GM19023 (cell line): ENCODE data around the gene LMO7.
"Not testable (repeated sequence)": the region's sequence is repeated elsewhere in the genome, so short reads cannot be mapped to it uniquely, and the experiment has no call there.

Source experiments
- ATAC-seq: cut with Tn5 transposase; IDR thresholded peaks from one replicate; pipeline ENCODE4 v1.9.1; 2021; ENCODE audit warnings: mild to moderate bottlenecking, moderate library complexity; ENCODE audit not compliant: unreplicated experiment

The LMO7 gene

DNA sequence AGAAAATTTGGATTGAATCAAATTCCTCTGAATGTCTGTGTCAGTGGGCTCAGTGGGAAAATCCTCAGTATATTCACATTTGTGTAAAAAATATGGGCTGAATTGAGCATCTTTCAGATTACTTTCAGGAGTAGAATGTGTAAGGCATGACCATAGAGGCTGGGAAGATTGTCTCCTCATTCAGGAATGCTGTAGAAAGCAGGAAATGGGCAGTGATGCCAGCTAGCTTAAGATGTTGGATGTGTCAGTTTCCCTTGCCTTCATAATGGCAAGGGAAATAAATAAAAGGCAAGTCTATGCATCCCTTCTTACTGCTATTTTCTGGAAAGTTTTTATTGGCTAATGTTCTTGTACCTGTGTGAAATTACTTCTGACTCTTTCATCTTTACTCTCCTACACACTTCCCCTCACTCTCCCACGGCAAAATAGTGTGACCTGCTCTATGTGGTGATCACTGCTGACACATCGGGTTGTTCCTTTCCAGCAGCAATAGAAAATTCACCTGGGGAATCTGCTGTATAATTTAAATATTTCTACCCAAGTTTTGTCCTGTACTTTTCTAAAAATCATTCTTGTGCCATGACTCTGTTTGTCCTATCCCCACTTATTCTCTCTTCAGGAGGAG lies 103.2 kb downstream of the LMO7 start:
- ATAC-seq, result no peak

DNA sequence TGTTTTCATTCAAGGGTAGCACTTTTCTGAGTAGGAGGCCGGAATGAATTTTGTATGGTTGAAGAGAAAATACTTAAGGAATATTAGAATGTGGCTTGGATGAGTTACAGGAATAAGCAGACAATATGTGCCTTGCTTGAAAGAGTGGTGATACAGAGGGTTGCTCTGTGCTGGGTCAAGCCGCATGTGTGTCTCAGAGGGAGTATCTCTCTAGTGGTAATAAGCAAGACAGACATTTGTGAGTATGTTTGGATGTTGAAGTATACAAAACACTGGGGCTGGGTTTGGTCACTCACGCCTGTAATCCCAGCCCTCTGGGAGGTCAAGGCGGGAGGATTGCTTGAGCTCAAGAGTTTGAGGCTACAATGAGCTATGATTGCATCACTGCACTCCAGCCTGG lies 103.9 kb downstream of the LMO7 start:
- no peak for ATAC-seq

DNA sequence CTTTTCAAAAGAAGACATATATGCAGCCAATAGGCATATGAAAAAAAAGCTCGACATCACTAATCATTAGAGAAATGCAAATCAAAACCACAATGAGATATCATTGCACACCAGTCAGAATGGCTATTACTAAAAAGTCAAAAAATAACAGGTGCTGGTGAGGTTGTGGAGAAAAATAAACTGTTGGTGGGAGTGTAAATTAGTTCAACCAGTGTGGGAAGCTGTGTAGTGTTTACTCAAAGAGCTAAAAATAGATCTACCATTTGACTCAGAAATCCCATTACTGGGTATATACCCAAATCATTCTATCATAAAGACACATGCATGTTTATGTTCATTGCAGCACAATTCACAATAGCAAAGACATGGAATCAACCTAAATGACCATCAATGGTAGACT lies 106.9 kb downstream of the LMO7 start:
- ATAC-seq, result not testable (repeated sequence)

DNA sequence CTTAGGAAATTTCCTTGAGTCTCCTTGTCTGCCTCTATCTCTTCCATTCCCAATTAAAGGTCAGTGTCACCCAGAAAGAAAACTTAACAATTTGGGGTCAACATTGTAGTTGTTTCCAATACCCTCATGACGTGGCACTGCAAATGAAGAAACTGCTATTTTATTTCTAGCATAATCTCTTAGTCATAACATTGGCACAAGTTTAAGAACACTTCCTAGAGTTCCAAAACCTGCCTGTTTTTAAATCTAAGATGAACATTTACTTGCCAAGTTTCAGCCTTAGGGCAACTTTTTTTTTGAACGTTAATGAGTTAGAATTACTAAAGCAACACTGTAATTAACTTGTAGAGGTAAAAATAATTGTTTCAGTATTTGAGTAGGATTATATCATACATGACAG lies 108.0 kb downstream of the LMO7 start:
- no peak for ATAC-seq

DNA sequence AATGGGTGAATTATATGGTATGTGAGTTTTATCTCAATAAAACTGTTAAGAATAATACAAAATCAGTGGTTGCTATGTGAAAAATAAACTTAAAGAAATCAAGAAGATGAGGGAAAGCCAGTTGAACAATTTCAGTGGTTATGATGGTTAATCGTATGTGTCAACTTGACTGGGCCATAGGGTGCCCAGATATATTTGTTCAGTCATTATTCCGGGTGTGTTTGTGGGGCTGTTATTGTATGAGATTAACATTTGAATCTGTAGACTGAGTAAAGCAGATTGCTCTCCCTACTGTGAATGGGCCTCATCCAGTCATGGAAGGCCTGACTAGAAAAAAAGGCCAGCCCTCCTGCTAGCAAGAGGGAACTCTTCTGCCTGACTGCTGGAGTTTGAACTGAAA lies 109.3 kb downstream of the LMO7 start:
- no peak for ATAC-seq

DNA sequence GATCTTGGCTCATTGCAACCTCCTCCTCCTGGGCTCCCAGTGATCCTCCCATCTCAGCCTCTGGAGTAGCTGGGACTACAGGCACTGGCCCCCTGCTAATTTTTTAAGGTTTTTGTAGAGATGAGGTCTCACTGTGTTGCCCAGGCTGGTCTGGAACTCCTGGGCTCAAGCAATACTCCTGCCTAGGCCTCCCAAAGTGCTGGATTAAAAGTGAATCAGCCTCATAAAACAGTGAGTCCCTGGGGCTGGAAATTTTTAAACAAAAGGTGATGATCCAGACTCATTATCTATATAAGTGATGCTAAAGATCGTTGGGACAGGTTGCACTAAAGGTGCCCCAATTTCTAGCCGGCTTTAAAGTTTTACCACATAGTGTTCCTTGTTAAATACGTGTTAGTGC lies 112.7 kb downstream of the LMO7 start:
- no peak for ATAC-seq

DNA sequence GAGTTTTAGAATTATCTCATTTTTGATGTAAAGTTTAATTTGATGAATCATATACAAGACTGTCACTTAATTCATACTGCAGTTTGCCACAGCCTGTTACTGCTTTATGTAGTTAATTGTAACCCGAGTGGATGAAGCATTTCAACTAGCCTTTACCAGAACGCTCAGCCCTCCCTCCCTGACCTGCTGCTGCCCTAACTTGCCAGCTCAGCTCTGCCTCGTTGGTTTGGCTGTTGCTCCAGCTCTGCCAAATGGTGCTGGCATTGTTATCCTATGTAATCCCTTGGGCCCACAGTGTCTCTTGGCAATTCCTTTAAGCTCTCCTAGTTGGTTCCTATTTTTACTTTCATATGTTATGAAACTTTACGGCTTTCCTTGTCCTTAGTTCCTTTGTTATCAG lies 113.3 kb downstream of the LMO7 start:
- no peak for ATAC-seq

DNA sequence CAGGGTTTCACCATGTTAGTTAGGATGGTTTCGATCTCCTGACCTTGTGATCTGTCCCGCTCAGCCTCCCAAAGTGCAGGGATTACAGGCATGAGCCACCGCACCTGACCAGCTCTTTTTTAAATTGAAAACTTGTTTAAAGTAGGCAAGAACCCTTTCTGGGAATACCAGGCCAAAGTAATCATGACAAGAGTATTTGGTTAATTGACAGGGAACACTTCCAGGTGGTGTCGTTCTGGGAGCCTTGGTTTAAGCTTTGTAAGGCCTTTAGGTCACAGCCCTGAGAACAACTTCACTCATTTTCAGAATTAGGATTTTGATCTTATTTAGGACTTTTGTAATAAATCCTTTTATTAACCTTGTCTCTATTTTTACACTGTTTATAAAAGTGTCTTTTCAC lies 115.2 kb downstream of the LMO7 start:
- no peak for ATAC-seq

DNA sequence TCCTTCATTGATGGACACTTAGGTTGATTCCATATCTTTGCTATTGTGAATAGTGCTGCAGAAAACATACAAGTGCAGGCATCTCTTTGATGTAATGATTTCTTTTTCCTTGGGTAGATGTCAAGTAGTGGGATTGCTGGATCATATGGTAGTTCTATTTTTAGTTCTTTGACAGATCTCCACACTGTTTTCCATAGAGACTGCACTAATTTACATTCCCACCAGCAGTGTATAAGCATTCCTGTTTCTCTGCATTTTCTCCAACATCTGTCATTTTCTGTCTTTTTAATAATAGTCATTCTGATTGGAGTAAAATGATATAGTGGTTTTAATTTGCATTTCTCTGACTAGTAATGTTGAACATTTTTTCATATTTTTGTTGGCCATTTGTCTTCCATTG lies 116.7 kb downstream of the LMO7 start:
- ATAC-seq, result no peak

DNA sequence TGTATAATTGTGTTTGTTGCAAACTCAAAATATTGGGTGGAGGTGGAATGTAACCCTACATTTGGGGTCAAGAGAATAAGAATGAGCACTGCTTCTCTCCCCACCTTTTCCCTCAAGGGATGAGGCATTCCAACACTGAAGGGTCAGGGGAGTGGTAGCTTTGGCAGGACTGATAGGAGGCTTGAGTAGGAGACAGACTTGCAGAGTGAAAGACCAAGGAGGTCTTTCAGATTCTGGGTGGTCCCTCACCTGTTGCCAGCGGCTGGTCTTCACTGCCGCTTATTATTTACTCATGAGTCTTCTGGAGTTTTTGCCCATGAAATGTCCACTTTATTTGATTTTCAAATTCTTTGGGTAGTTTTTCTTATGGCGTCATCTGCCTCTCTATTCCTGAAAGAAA lies 118.8 kb downstream of the LMO7 start:
- ATAC-seq, result no peak

DNA sequence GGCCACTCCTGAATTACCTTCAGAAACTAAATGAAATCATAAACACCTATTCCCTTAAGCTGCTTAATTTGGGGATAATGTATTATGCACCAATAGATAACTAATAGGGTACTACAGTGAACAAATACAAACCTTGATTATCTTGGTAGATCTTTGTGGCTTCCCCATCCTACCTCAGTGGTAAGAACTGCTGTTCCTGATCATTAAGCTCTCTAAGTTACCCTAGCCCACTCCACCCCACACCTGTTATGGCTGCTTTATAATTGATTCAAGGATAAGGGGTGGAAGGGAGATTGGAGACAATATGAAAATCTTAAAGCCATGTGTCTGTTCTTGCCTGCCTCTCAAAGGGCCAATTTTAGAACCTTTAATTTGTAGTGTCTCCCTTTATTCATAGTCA lies 121.2 kb downstream of the LMO7 start:
- ATAC-seq, result no peak

DNA sequence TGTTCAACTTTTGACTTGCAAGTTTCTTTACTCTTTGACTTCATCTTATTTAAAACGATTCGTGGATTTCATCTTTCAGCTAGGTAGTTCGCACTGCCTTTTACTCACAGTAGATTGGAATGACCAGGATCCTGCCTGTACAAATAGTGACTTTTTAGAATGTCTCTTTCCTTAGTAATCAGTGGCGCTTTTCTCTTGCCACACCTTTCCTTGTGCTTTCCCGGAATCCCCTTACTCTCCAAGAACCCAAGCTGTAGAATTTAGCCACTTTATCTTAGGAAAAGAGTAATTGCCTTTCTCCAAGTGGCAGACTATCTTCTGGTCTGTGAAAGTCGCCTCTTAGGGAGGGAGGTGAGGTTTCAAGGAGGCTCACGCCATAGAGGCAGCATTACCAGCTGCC lies 123.4 kb downstream of the LMO7 start:
- ATAC-seq, result no peak

DNA sequence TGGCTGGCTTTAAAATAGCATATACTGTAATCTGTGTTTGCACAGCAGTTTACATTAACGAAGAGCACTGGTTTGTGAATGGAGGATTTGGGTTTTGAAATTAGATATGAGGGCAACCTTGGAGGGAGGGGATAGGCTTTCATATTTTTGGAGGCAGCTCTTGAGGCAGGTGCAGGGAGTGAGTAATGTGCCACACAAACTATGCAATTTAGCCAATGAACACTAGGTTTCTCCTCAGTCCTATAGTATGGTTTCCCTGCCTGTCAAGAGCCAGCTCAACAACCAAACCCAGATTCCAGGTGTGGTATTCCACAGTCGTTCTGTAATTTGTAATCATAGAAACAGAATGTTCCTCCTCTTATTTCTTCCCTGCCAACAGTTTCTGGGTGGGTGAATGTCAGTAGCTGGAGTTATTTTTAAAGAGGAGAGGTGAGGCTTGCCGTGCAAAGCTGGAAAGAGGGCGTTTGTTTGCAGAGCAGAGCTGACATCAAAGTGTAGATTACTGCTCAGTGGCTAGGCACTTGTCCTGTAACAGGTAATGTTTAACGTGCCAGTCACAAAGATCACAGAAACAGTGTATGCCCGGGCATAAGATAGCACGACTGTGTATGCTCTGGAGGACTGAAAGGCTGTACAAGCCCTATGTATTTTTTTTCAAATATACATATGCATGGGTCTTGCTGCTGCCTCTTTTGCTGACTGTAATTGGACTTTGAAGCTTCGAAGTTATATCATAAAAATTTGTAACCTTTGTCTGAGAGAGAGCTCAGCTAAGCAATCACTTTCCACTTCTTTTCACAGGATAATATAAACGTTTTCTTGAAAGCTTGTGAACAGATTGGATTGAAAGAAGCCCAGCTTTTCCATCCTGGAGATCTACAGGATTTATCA lies 124.2 kb downstream of the LMO7 start:
- no peak for ATAC-seq

DNA sequence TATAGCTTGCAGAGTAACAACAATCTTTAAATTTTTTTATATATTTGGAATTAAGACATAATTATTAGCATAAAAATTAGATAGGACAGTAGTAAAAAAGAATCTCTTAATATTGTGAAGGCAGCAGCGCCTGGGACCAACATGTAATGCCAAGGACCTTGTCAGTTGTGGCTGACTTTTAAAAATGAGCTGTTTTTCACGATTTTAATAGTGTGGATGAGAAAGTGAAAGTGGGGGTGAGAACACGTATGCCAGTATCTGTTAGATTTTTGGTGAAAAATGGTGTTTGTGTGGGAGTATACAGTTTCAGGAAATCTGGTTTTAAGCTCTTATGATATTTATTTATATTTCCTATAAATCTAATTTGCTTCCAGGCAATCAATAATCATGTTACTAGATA lies 125.2 kb downstream of the LMO7 start:
- no peak for ATAC-seq

DNA sequence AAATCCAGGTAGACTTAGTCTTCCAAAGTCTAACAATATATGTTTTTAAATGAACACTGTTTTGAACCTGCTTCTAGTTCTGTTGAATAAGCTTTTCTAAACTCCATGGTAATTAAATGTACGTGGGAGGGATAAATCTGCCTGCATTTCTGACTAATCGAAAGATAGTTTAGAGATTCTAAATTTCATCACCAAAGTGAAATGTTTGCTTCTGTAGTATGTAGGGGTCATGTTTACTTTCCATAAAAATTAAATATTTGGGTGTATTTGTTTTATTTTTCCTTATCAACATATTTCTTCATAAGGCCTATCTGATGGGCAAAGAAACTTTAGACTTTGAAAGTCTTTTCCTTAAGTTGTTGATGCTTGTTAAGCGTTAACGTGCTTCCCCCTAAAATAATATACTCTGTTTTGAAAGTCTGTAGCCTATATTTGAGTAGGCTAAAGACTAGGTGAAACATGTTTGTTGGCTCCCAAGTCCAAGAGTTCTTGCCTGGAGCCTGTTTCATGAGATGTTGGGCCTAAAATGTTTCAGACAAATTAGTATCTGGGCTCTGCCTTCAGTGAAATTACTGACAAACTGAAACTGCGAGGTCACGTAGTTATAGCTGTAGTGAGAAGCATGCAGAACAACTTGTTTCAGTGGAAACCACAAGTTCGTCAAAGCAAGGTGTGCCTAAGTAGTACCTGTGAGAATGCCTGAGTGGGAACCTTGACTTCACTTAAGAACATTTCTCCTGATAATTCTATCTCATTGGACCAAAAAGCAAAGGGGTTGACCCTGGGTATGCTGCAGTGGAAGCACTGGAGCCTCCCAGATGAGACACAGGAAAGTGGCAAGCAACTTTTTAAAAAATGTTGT lies 126.2 kb downstream of the LMO7 start:
- ATAC-seq, result peak; percentile 97

DNA sequence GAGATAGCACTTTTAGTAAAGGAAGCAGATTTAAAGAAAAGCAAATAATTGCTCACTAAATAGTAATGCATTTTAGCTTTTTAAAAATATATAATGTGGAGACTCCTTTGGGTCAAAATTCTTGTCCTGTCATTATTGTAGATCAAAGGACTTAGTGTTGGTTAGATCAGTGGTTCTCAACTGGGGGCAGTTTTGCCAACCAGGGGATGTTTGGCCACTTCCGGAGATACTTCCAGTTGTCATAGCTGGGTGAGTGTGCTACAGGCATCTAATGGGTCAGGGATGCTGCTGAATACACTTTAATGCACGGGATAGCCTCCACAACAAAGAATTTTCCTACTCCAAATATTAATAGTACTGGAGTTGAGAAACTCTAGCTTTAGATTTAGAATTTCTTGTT lies 126.8 kb downstream of the LMO7 start:
- ATAC-seq, result no peak

DNA sequence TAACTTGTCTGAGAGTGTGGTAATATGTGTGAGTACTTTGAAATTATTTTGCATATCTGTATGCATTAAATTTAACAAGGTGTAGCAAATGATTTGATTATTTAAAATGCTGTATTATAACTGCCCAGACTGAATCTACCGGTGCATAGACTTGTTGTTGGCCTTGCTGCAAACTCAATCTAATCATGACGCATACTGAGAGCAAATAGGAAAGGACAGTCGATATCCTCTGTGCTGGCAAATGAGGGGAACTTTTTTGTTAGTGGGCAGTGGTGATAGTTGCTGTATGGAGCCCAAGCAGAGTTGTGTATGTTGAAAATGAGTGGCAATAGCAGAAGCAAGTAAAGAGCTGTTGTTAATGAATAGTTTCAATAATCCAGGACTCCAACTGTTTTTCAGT lies 127.4 kb downstream of the LMO7 start:
- no peak for ATAC-seq

DNA sequence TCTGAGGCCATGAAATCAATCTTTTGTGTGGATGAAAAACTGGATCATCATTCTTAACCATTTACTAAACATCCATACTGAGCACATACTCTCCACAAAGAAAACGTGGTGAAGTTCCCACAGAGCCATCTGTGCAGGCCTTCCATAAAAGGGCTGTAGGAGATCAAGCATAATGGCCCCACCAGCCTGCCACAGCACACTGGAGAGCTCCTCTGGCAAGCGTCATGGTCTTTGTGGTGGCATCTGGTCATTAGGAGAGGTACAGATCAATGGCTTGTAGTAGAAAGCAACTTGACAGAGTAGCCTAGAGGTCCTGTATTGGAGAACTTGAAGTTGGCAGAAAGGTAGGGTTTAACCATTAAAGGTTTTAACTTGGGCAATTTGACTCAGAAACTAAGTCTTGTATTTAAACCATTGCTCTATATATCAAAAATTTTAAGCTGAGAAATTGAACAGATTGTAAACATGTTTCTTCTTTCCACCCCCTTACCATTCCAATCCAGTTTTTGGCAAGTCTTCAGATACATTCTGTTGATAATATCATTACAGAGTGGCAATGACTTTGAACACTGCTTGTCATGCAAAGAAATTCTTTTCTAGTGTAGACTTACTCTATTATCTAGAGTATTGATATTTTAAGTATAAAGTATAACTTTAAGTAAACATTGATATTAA lies 128.3 kb downstream of the LMO7 start:
- ATAC-seq, result no peak

DNA sequence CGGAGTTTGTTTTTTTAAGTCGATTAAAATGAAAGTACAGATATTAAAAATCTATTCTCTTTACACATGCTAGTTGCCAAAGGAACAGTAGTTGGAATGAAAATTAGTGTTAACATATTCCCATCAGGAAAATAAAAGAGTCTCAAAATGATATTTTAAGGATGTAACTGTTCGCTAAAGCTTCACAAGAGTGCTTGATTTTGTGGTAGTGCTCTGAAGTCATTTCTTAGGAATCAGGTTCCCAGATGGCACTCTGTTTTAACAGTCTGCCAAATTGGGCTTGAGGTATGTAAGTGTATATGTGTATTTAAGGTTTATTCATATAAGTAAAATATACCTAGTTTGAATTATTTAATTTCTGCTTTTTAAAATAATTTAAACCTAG lies 128.8 kb downstream of the LMO7 start:
- no peak for ATAC-seq

DNA sequence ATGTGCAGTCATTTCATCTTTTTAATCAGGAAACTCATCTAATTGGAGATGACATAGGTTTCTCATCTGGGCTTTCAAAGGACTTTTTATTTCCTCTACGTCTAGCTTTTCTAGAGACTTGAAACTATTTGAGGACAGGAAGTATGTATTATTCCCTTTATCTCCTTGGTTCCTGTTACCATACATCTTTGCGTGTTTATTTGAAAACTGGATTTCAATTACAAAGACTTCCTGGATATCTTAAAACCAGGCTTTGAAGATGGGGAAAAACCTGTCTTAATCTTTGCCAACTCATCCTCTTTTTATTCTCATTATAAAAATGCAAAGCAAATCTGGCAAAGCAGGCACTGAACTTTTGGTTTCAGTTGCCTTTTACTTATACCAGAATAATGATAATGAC lies 130.5 kb downstream of the LMO7 start:
- ATAC-seq, result no peak
